Smooth muscle cell (in vitro differentiated cells): ENCODE results near the gene RDH5. TPM values are rescaled to one million over a fixed set of nuclear protein-coding genes. Genes with fewer than 3 reads are reported as not detected.

Experiments
- DNase-seq: peaks from one replicate; lab custom pipeline; 2025; ENCODE audit not compliant: unreplicated experiment; lab: John Stamatoyannopoulos, UW
- H2AFZ ChIP-seq: fragments of 200-600 bp; sonication (generic); 2 replicates; pipeline ENCODE4 v1.6.0; 2016; ENCODE audit warnings: antibody characterized with exemption, low read depth, mild to moderate bottlenecking
- H3F3A ChIP-seq: fragments of 200-600 bp; sonication (generic); 2 replicates; pipeline ENCODE4 v1.6.0; 2017; ENCODE audit warnings: antibody characterized with exemption, low read depth
- H3K27ac ChIP-seq: fragments of 200-600 bp; sonication (generic); 2 replicates; pipeline ENCODE4 v1.5.1; 2016; ENCODE audit warnings: low read depth, mild to moderate bottlenecking
- H3K27me3 ChIP-seq: fragments of 200-600 bp; sonication (generic); 2 replicates; pipeline ENCODE4 v1.6.1; 2016; ENCODE audit warnings: low read depth, mild to moderate bottlenecking
- H3K36me3 ChIP-seq: fragments of 200-600 bp; sonication (generic); 2 replicates; pipeline ENCODE4 v1.5.1; 2016; ENCODE audit warnings: low read depth
- H3K4me1 ChIP-seq: fragments of 200-600 bp; sonication (generic); 2 replicates; pipeline ENCODE4 v1.5.1; 2016; ENCODE audit warnings: low read depth
- H3K4me2 ChIP-seq: fragments of 200-600 bp; sonication (generic); 2 replicates; pipeline ENCODE4 v1.6.0; 2016; ENCODE audit warnings: mild to moderate bottlenecking
- H3K4me3 ChIP-seq: fragments of 200-600 bp; sonication (generic); 2 replicates; pipeline ENCODE4 v1.5.1; 2016; ENCODE audit warnings: mild to moderate bottlenecking
- H3K79me2 ChIP-seq: fragments of 200-600 bp; sonication (generic); 2 replicates; pipeline ENCODE4 v1.6.0; 2016; ENCODE audit warnings: low read depth, mild to moderate bottlenecking
- H3K9ac ChIP-seq: fragments of 200-600 bp; sonication (generic); 2 replicates; pipeline ENCODE4 v1.6.0; 2016; ENCODE audit warnings: low read depth
- H3K9me3 ChIP-seq: fragments of 200-600 bp; sonication (generic); replicated peaks from 2 replicates; pipeline ENCODE4 v1.5.1; 2016; ENCODE audit warnings: low read depth
- H4K20me1 ChIP-seq: fragments of 200-600 bp; sonication (generic); 2 replicates; pipeline ENCODE4 v1.6.0; 2016; ENCODE audit warnings: low read depth
- WGBS: methylation state at CpG from one replicate; pipeline ENCODE4 v1.1.7; 2016; ENCODE audit warnings: low lambda C conversion rate; 5-methylcytosine and 5-hydroxymethylcytosine counted together
- polyA plus RNA-seq: library from polyadenylated mRNA; unstranded; fragments of >200 nt; fragmentation: Nextera tagmentation; extraction: Ambion mirVana; gene quantifications from 2 replicates; pipeline ENCODE4 v1.2.1, GENCODE V29; 2016
- total RNA-seq: library from RNA; depleted of rRNA; stranded (reverse); fragments of >200 nt; gene quantifications from 2 replicates; pipeline ENCODE4 v1.2.3, GENCODE V29; 2014
- TF ChIP-seq, protein P1 (sequence below): fragments of 200-600 bp; sonication (generic); IDR thresholded peaks from 2 replicates; pipeline ENCODE4 v1.5.1; 2017; ENCODE audit warnings: borderline replicate concordance, mild to moderate bottlenecking, antibody characterized with exemption; ENCODE audit not compliant: insufficient read depth, poor library complexity, severe bottlenecking

RDH5 gene
- total and polyA plus RNA-seq, 2 experiments from 2014 or later: 3.7 TPM; not detected in 1

GRCh38 chr12:55700255-55701018, 19.8 kb upstream of the RDH5 start:
- H3K79me2 ChIP-seq: no peaks in the 10 kb centered on the region
- H3K27me3 ChIP-seq: no peaks in the 10 kb centered on the region
- no peak overlapping the region for H3K4me3 ChIP-seq
- TF ChIP-seq, protein P1, sequence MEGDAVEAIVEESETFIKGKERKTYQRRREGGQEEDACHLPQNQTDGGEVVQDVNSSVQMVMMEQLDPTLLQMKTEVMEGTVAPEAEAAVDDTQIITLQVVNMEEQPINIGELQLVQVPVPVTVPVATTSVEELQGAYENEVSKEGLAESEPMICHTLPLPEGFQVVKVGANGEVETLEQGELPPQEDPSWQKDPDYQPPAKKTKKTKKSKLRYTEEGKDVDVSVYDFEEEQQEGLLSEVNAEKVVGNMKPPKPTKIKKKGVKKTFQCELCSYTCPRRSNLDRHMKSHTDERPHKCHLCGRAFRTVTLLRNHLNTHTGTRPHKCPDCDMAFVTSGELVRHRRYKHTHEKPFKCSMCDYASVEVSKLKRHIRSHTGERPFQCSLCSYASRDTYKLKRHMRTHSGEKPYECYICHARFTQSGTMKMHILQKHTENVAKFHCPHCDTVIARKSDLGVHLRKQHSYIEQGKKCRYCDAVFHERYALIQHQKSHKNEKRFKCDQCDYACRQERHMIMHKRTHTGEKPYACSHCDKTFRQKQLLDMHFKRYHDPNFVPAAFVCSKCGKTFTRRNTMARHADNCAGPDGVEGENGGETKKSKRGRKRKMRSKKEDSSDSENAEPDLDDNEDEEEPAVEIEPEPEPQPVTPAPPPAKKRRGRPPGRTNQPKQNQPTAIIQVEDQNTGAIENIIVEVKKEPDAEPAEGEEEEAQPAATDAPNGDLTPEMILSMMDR: no peak
- no peaks in the 10 kb centered on the region for H3K4me1 ChIP-seq
- no peaks in the 10 kb centered on the region for H3F3A ChIP-seq
- WGBS: 90% methylated on average over 16 of the region's 21 CpGs
- H4K20me1 ChIP-seq: no peaks in the 10 kb centered on the region
- H3K9ac ChIP-seq: no peak overlapping the region
- no peaks in the 10 kb centered on the region for H3K36me3 ChIP-seq
- H3K4me2 ChIP-seq: no peak overlapping the region
- no peak overlapping the region for H3K27ac ChIP-seq
- H3K9me3 ChIP-seq: no peaks in the 10 kb centered on the region
- DNase-seq: no peak
- H2AFZ ChIP-seq: no peak overlapping the region

DNA sequence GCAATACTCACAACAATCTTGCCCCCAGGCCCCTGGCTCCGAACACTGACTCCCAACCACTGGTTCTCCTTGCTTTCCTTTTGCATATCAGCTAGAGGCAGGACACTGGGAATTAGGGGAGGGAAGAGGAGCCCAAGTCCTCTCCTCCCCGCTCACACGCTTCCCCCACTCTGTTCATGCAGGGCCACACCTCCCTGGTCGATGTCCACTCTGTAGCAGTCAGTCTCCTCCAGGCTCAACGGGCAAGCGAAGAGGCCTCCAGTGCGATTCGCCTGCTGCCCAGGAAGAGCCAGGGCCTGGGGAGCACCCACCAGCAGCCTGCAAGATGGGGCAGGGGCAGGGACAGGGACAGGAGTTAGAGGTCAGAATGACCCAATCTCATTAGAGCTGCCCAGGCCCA, 17.3 kb upstream of the RDH5 start:
- Histone ChIP-seq H3K9ac (no peak overlapping the region), H3K4me2 (no peak overlapping the region), H4K20me1 (no peaks in the 10 kb centered on the region), H3K27ac (no peak overlapping the region), H3K9me3 (no peaks in the 10 kb centered on the region), H3K27me3 (peaks cover 14% of the 10 kb centered on the region), H3K4me1 (peaks cover 3% of the 10 kb centered on the region), H3K36me3 (no peaks in the 10 kb centered on the region), H2AFZ (no peak overlapping the region), H3K79me2 (no peaks in the 10 kb centered on the region), H3F3A (no peaks in the 10 kb centered on the region), H3K4me3 (no peak overlapping the region)
- DNase-seq: no peak
- WGBS: 94% methylated on average over 8 of the region's 8 CpGs
- TF ChIP-seq, protein P1: no peak

- Histone ChIP-seq H3K9ac (no peak overlapping the region), H3K27ac (no peak overlapping the region), H3K4me1 (peaks cover 3% of the 10 kb centered on the region), H3K4me2 (no peak overlapping the region), H3K27me3 (peaks cover 18% of the 10 kb centered on the region), H3F3A (no peaks in the 10 kb centered on the region), H3K36me3 (no peaks in the 10 kb centered on the region), H2AFZ (no peak overlapping the region), H3K9me3 (no peaks in the 10 kb centered on the region), H3K4me3 (no peak overlapping the region), H3K79me2 (no peaks in the 10 kb centered on the region), H4K20me1 (no peaks in the 10 kb centered on the region)
- no peak for DNase-seq
- WGBS: 98% methylated on average over 2 of the region's 2 CpGs
- TF ChIP-seq, protein P1: no peak
Measured at GRCh38 chr12:55703288-55703687, 16.9 kb upstream of the RDH5 start.
